Esophagus squamous epithelium (tissue), 4 donors: Measurements from ENCODE around the gene VIP.

Experiments used
- POLR2A ChIP-seq, 4 donors: fragments of 450-650 bp; IDR thresholded peaks; one replicate each; pipeline ENCODE4 v1.6.1; 2017; ENCODE audit warnings: antibody characterized with exemption in 4 of 4, mild to moderate bottlenecking in 4 of 4, moderate library complexity in 3 of 4
- TF ChIP-seq, protein P1 (sequence below), 6 experiments: fragments of 450-650 bp in 4 of 6; fragments of 200-600 bp in 2 of 6; sonication (generic) in 2 of 6; IDR thresholded peaks; one replicate each; pipeline ENCODE4 v1.5.1; 2016 to 2019; ENCODE audit warnings: antibody characterized with exemption in 6 of 6, mild to moderate bottlenecking in 4 of 6, moderate library complexity in 4 of 6

DNA sequence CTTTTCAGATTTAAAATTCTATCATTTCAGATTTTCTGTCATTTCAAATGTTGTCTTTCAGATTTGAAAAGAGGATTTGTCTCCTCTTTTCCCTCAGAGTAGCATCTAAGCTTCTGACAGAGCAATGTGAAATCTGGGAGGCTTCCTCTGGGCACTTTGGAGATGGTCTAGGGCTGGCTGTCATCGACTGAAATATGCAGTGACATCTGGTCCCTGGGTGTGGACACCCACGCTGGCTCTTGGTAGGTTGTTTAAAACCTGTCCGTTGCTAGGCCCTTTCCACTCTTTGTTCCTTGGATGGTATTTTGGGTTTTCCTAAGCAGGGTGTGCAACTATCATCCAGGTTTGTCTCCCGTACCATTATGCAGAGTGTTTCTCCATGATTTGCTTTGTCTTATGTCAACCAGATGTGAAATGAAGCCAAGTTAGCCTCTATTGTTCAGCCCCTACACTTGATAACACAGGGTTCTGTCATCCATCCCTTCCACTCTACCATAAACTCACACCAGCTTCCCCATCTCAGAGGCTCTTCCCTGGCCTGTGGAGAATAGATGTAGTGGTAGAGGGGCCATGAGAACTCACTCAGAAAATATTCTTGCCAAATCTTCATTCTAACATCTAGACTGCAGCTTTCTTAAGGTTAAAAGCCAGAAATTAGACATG lies 5.0 kb upstream of the VIP start:
- TF ChIP-seq, protein P1, sequence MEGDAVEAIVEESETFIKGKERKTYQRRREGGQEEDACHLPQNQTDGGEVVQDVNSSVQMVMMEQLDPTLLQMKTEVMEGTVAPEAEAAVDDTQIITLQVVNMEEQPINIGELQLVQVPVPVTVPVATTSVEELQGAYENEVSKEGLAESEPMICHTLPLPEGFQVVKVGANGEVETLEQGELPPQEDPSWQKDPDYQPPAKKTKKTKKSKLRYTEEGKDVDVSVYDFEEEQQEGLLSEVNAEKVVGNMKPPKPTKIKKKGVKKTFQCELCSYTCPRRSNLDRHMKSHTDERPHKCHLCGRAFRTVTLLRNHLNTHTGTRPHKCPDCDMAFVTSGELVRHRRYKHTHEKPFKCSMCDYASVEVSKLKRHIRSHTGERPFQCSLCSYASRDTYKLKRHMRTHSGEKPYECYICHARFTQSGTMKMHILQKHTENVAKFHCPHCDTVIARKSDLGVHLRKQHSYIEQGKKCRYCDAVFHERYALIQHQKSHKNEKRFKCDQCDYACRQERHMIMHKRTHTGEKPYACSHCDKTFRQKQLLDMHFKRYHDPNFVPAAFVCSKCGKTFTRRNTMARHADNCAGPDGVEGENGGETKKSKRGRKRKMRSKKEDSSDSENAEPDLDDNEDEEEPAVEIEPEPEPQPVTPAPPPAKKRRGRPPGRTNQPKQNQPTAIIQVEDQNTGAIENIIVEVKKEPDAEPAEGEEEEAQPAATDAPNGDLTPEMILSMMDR (IDR thresholded peaks at IDR 0.05), result no peak
- TF ChIP-seq POLR2A (IDR thresholded peaks at IDR 0.05), result no peak
